ENCODE results near the gene MAGEA8. TPM values are rescaled to one million over a fixed set of nuclear protein-coding genes. Genes with fewer than 3 reads are reported as not detected.
"Not testable (repeated sequence)": the region's sequence is repeated elsewhere in the genome, so short reads cannot be mapped to it uniquely, and the experiment has no call there.

The MAGEA8 gene
- total RNA-seq, result not detected

GRCh38 chrX:149881081-149881711 is at the start of gene MAGEA8:
Gene MAGEA8 (plus strand): TSS chrX:149881183. CDS start chrX:149884273, 3,090 bp downstream.
- Histone ChIP-seq H3K4me3 (no peak within 1 kb of the TSS), H3K27ac (no peak within 1 kb of the TSS), H3K9me3 (no peaks in the 10 kb centered on the region), H3K27me3 (replicated peaks; ENCODE audit: insufficient read depth) (no peaks in the 10 kb centered on the region), H3K36me3 (no peaks in the 10 kb centered on the region), H3K4me1 (ENCODE audit: control insufficient read depth in 1 of 2, low read depth in 2 of 2) (no peaks in the 10 kb centered on the region)
- ATAC-seq (ENCODE audit: insufficient number of reproducible peaks, low FRiP score, low read depth), result no peak
- no peak for TF ChIP-seq CTCF (IDR thresholded peaks at IDR 0.05)
- no peak for DNase-seq (ENCODE audit: low spot score)

- DNase-seq (ENCODE audit: low spot score) (no peak), ATAC-seq (ENCODE audit: insufficient number of reproducible peaks, low FRiP score, low read depth) (no peak)
- Histone ChIP-seq H3K9me3 (no peaks in the 10 kb centered on the region), H3K27me3 (replicated peaks; ENCODE audit: insufficient read depth) (no peaks in the 10 kb centered on the region), H3K27ac (no peak overlapping the region), H3K36me3 (no peaks in the 10 kb centered on the region), H3K4me1 (ENCODE audit: control insufficient read depth in 1 of 2, low read depth in 2 of 2) (no peaks in the 10 kb centered on the region), H3K4me3 (no peak overlapping the region)
- TF ChIP-seq CTCF (IDR thresholded peaks at IDR 0.05), result no peak
These were observed 49.5 kb upstream of the MAGEA8 start for GRCh38 chrX:149831473-149831872.

GRCh38 chrX:149836728-149837127 is 44.3 kb upstream of the MAGEA8 start:
- not testable (repeated sequence) for H3K4me1 ChIP-seq (ENCODE audit: control insufficient read depth in 1 of 2, low read depth in 2 of 2); H3K9me3 ChIP-seq; H3K27ac ChIP-seq; DNase-seq (ENCODE audit: low spot score); H3K27me3 ChIP-seq (replicated peaks; ENCODE audit: insufficient read depth); ATAC-seq (ENCODE audit: insufficient number of reproducible peaks, low FRiP score, low read depth); H3K36me3 ChIP-seq; H3K4me3 ChIP-seq

- Histone ChIP-seq H3K4me1 (ENCODE audit: control insufficient read depth in 1 of 2, low read depth in 2 of 2) (no peaks in the 10 kb centered on the region), H3K9me3 (no peaks in the 10 kb centered on the region), H3K4me3 (no peak overlapping the region), H3K27ac (no peak overlapping the region), H3K27me3 (replicated peaks; ENCODE audit: insufficient read depth) (no peaks in the 10 kb centered on the region), H3K36me3 (no peaks in the 10 kb centered on the region)
- TF ChIP-seq CTCF (IDR thresholded peaks at IDR 0.05), result no peak
- ATAC-seq (ENCODE audit: insufficient number of reproducible peaks, low FRiP score, low read depth), result no peak
- DNase-seq (ENCODE audit: low spot score), result no peak
These were observed 43.8 kb upstream of the MAGEA8 start for GRCh38 chrX:149837167-149837566.

- Histone ChIP-seq H3K36me3 (no peaks in the 10 kb centered on the region), H3K9me3 (no peaks in the 10 kb centered on the region), H3K4me3 (no peak overlapping the region), H3K4me1 (ENCODE audit: control insufficient read depth in 1 of 2, low read depth in 2 of 2) (no peaks in the 10 kb centered on the region), H3K27ac (no peak overlapping the region), H3K27me3 (replicated peaks; ENCODE audit: insufficient read depth) (no peaks in the 10 kb centered on the region)
- ATAC-seq (ENCODE audit: insufficient number of reproducible peaks, low FRiP score, low read depth) (no peak), DNase-seq (ENCODE audit: low spot score) (no peak)
- TF ChIP-seq CTCF (IDR thresholded peaks at IDR 0.05), result no peak
These were observed 43.3 kb upstream of the MAGEA8 start for GRCh38 chrX:149837639-149838038.

- Histone ChIP-seq H3K27me3 (replicated peaks; ENCODE audit: insufficient read depth) (no peaks in the 10 kb centered on the region), H3K4me1 (ENCODE audit: control insufficient read depth in 1 of 2, low read depth in 2 of 2) (no peaks in the 10 kb centered on the region), H3K9me3 (no peaks in the 10 kb centered on the region), H3K36me3 (no peaks in the 10 kb centered on the region), H3K27ac (no peak overlapping the region), H3K4me3 (no peak overlapping the region)
- TF ChIP-seq CTCF (IDR thresholded peaks at IDR 0.05), result no peak
- ATAC-seq (ENCODE audit: insufficient number of reproducible peaks, low FRiP score, low read depth), result no peak
- DNase-seq (ENCODE audit: low spot score), result no peak
These were observed 39.1 kb upstream of the MAGEA8 start for GRCh38 chrX:149841929-149842328.

Data from thoracic aorta (tissue), 2 donors.